ENCODE measurements around the gene PTPN13.
"Not testable (repeated sequence)": the region's sequence is repeated elsewhere in the genome, so short reads cannot be mapped to it uniquely, and the experiment has no call there.

PTPN13 gene

DNA sequence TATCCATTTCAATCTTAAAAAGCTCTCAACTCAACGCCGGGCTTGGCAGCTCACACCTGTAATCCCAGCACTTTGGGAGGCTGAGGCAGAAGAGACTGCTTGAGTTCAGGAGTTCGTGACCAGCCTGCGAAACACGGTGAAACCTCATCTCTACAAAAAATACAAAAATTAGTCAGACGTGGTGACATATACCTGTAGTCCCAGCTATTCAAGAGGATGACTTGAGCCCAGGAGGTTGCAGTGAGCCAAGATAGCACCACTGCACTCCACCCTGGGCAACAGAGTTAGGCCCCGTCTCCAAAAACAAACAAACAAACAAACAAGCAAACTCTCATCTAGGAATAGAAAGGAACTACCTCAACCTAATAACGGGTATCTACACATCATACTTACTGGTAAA, 50.8 kb downstream of the PTPN13 start:
- H3K4me3 ChIP-seq (ENCODE audit: low read depth, low read length) = no peak overlapping the region
- no peak for DNase-seq (ENCODE audit: low read depth)
- in situ Hi-C loops (cut with HindIII; ENCODE audit: low sequenced_read_pairs) = no loop called here
- TF ChIP-seq CTCF (IDR thresholded peaks at IDR 0.05; ENCODE audit: low read depth, low read length, missing control alignments) = no peak

DNA sequence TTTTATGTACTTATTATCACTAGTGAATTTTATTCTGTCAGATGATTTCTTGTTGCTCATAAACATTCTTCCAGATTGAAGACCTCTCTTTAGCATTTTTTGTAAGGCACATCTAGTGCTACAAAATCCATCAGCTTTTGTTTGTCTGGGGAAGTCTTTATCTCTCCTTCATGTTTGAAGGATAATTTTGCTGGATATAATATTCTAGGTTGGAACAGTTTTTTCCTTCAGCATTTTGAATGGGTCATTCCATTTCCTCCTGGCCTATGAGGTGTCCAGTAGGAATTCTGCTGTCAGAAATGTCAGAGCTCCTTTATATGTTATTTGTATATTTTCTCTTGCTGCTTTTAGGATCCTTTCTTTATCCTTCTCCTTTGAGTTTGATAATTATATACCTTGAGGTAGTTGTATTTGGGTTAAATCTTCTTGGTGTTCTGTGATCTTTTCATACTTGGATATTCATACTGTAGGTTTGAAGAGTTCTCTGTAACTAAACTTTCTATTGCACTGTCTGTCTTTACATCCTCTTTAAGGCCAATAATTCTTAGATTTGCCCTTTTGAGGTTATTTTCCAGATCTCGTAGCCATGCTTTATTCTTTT, 58.3 kb downstream of the PTPN13 start:
- in situ Hi-C loops (cut with HindIII; ENCODE audit: low sequenced_read_pairs) = no loop called here
- no peak for DNase-seq (ENCODE audit: low read depth)
- no peak for TF ChIP-seq CTCF (IDR thresholded peaks at IDR 0.05; ENCODE audit: low read depth, low read length, missing control alignments)

DNA sequence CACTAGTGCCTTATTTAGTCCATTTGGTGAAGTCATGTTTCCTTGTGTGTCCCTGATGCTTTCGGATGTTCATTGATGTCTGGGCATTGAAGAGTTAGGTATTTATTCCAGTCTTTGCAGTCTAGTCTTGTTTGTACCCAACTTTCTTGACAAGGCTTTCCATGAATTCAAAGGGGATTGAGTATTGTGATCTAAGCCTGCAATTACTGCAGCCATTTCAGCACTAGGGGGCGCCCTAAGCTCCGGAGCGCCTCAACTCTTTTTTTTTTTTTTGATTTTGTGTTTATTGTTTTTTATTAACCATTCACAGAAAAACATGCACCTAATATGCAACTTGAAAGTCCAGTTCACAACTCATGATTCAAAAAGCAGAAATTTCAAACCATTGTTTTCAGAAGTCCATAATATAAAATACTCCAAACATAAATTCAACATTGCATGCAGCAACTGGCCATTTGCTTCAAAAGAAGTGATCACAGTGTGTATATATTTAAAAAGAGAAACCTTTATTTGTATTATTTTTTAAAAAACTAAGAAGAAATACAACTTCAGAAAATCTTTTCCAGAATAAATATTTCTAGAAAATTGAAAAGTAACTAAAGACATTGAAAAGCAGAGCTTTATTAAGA, 59.2 kb downstream of the PTPN13 start:
- TF ChIP-seq CTCF (IDR thresholded peaks at IDR 0.05; ENCODE audit: low read depth, low read length, missing control alignments) = no peak
- H3K4me3 ChIP-seq (ENCODE audit: low read depth, low read length) = no peak overlapping the region
- in situ Hi-C loops (cut with HindIII; ENCODE audit: low sequenced_read_pairs) = no loop called here
- no peak for DNase-seq (ENCODE audit: low read depth)

More for the DNA sequence above, 58.3 kb downstream of the PTPN13 start:
- no peak overlapping the region for H3K4me3 ChIP-seq (ENCODE audit: low read depth, low read length)

DNA sequence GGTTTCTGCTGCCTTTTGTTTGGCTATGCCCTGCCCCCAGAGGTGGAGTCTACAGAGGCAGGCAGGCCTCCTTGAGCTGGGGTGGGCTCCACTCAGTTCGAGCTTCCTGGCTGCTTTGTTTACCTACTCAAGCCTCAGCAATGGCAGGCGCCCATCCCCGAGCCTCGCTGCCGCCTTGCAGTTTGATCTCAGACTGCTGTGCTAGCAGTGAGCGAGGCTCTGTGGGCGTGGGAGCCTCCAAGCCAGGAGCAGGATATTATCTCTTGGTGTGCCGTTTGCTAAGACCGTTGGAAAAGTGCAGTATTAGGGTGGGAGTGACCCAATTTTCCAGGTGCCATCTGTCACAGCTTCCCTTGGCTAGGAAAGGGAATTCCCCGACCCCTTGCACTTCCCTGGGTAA, 62.7 kb downstream of the PTPN13 start:
- in situ Hi-C loops (cut with HindIII; ENCODE audit: low sequenced_read_pairs); DNase-seq (ENCODE audit: low read depth); H3K4me3 ChIP-seq (ENCODE audit: low read depth, low read length): not testable (repeated sequence)

DNA sequence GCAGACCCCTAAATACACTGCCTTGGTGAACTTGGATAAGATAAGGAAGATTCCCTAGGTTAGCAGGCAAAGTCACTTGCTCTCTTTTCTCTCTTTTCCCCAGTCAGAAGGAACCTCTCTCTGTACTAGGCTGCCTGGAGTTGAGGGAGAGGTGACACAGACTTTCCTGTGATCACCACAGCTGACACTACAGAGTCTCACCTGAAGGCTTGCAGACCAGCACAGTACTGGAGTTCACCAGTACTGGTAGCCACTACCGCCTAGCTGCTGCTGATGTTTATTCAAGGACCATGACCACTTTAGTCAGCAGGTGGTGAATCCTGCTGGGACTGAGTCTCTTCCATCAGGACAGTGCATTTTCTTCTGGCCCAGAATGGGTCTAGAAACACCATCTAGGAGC, 63.3 kb downstream of the PTPN13 start:
- in situ Hi-C loops (cut with HindIII; ENCODE audit: low sequenced_read_pairs) = no loop called here
- H3K4me3 ChIP-seq (ENCODE audit: low read depth, low read length) = no peak overlapping the region
- no peak for TF ChIP-seq CTCF (IDR thresholded peaks at IDR 0.05; ENCODE audit: low read depth, low read length, missing control alignments)

GRCh38 chr4:86657910-86658309, 63.8 kb downstream of the PTPN13 start:
- in situ Hi-C loops (cut with HindIII; ENCODE audit: low sequenced_read_pairs) = no loop called here
- no peak overlapping the region for H3K4me3 ChIP-seq (ENCODE audit: low read depth, low read length)
- TF ChIP-seq CTCF (IDR thresholded peaks at IDR 0.05; ENCODE audit: low read depth, low read length, missing control alignments) = no peak
- DNase-seq (ENCODE audit: low read depth) = no peak

More for the DNA sequence above, 63.3 kb downstream of the PTPN13 start:
- no peak for DNase-seq (ENCODE audit: low read depth)

GRCh38 chr4:86660401-86660800, 66.3 kb downstream of the PTPN13 start:
- H3K4me3 ChIP-seq (ENCODE audit: low read depth, low read length) = no peak overlapping the region
- DNase-seq (ENCODE audit: low read depth) = no peak
- in situ Hi-C loops (cut with HindIII; ENCODE audit: low sequenced_read_pairs) = no loop called here
- no peak for TF ChIP-seq CTCF (IDR thresholded peaks at IDR 0.05; ENCODE audit: low read depth, low read length, missing control alignments)

Data from astrocyte of the cerebellum (primary cell).